GM23338 (cell line): ENCODE data around the gene NPAS3. TPM values are rescaled to one million over a fixed set of nuclear protein-coding genes. Genes with fewer than 3 reads are reported as not detected.

Experiments used
- ATAC-seq: fragments of 200-7000 bp; cut with Tn5 transposase; 3 replicates; pipeline ENCODE4 v1.9.1; 2020
- DNase-seq: peaks from one replicate; pipeline ENCODE4 v3.0.0-alpha.2; 2015; ENCODE audit warnings: low spot score
- H2AFZ ChIP-seq: fragments of 200-600 bp; sonication (generic); 2 replicates; pipeline ENCODE4 v1.8.0; 2016; ENCODE audit warnings: antibody characterized with exemption, mild to moderate bottlenecking, moderate library complexity
- H3F3A ChIP-seq: fragments of 200-600 bp; sonication (generic); replicated peaks from 2 replicates; pipeline ENCODE4 v1.8.0; 2017; ENCODE audit warnings: antibody characterized with exemption, mixed run types, low read depth
- H3K27ac ChIP-seq: fragments of 200-600 bp; sonication (generic); 2 replicates; pipeline ENCODE4 v1.6.1; 2016; ENCODE audit warnings: low read depth
- H3K27me3 ChIP-seq: fragments of 200-600 bp; sonication (generic); 2 replicates; pipeline ENCODE4 v1.8.0; 2016; ENCODE audit warnings: mild to moderate bottlenecking, mixed run types, moderate library complexity; ENCODE audit not compliant: insufficient read depth
- H3K36me3 ChIP-seq: fragments of 200-600 bp; sonication (generic); 2 replicates; pipeline ENCODE4 v1.8.0; 2016; ENCODE audit warnings: mild to moderate bottlenecking; ENCODE audit not compliant: insufficient read depth
- H3K4me1 ChIP-seq: fragments of 200-600 bp; sonication (generic); 2 replicates; pipeline ENCODE4 v1.8.0; 2016; ENCODE audit warnings: mild to moderate bottlenecking, moderate library complexity; ENCODE audit not compliant: insufficient read depth
- H3K4me2 ChIP-seq: fragments of 200-600 bp; sonication (generic); 2 replicates; pipeline ENCODE4 v1.7.1; 2017; ENCODE audit warnings: mixed run types
- H3K4me3 ChIP-seq: fragments of 200-600 bp; sonication (generic); 2 replicates; pipeline ENCODE4 v1.6.1; 2016; ENCODE audit warnings: mixed run types
- H3K79me2 ChIP-seq: fragments of 200-600 bp; sonication (generic); replicated peaks from 2 replicates; pipeline ENCODE4 v1.8.0; 2017; ENCODE audit warnings: mild to moderate bottlenecking; ENCODE audit not compliant: insufficient read depth
- H3K9me2 ChIP-seq: fragments of 200-600 bp; sonication (generic); 2 replicates; pipeline ENCODE4 v1.8.0; 2017; ENCODE audit not compliant: insufficient read depth
- H4K20me1 ChIP-seq: fragments of 200-600 bp; sonication (generic); replicated peaks from 2 replicates; pipeline ENCODE4 v1.8.0; 2017; ENCODE audit warnings: mild to moderate bottlenecking; ENCODE audit not compliant: insufficient read depth
- H3K27ac Mint-ChIP-seq: 2 replicates; pipeline ENCODE4 v1.8.0; 2020; ENCODE audit warnings: inconsistent platforms, mild to moderate bottlenecking, moderate library complexity, mixed read lengths
- H3K27me3 Mint-ChIP-seq: 3 replicates; pipeline ENCODE4 v1.8.0; 2022; ENCODE audit warnings: low read depth, mild to moderate bottlenecking, moderate library complexity, mixed read lengths, inconsistent platforms; ENCODE audit not compliant: insufficient read depth, poor library complexity
- H3K36me3 Mint-ChIP-seq: 3 replicates; pipeline ENCODE4 v1.8.0; 2021; ENCODE audit warnings: low read depth, mild to moderate bottlenecking, inconsistent platforms, moderate library complexity, mixed read lengths
- H3K4me1 Mint-ChIP-seq: 3 replicates; pipeline ENCODE4 v1.8.0; 2020; ENCODE audit warnings: mild to moderate bottlenecking, inconsistent platforms, mixed read lengths
- H3K4me3 Mint-ChIP-seq: 3 replicates; pipeline ENCODE4 v1.8.0; 2021; ENCODE audit warnings: moderate library complexity, mild to moderate bottlenecking, inconsistent platforms, mixed read lengths
- H3K9me3 Mint-ChIP-seq: 3 replicates; pipeline ENCODE4 v1.8.0; 2020; ENCODE audit warnings: moderate library complexity, mild to moderate bottlenecking, inconsistent platforms, mixed read lengths
- CREB1 ChIP-seq: fragments of 250-450 bp; sonication (Bioruptor Pico); IDR thresholded peaks from 2 replicates; pipeline ENCODE4 v1.5.0; 2020; ENCODE audit warnings: low read depth, mild to moderate bottlenecking, moderate library complexity
- EZH2phosphoT487 ChIP-seq: fragments of 200-600 bp; sonication (generic); IDR thresholded peaks from one replicate; pipeline ENCODE4 v1.8.1; 2018; ENCODE audit warnings: antibody characterized with exemption; ENCODE audit not compliant: unreplicated experiment
- JUNB ChIP-seq: IDR thresholded peaks from one replicate; pipeline ENCODE4 v1.6.1; 2016; ENCODE audit warnings: antibody characterized with exemption; ENCODE audit not compliant: unreplicated experiment
- POLR2AphosphoS5 ChIP-seq: IDR thresholded peaks from 2 replicates; pipeline ENCODE4 v1.6.1; 2016; ENCODE audit warnings: antibody characterized with exemption, low read depth
- STAT1 ChIP-seq: IDR thresholded peaks from one replicate; pipeline ENCODE4 v1.6.1; 2016; ENCODE audit warnings: antibody characterized with exemption; ENCODE audit not compliant: unreplicated experiment
- ZNF114 ChIP-seq: fragments of 250-450 bp; sonication (Bioruptor Pico); IDR thresholded peaks from 2 replicates; pipeline ENCODE4 v1.5.0; 2020; ENCODE audit warnings: mild to moderate bottlenecking, moderate library complexity
- ZNF462 ChIP-seq: fragments of 250-450 bp; sonication (Bioruptor Pico); IDR thresholded peaks from 2 replicates; pipeline ENCODE4 v1.5.0; 2020; ENCODE audit warnings: mild to moderate bottlenecking, moderate library complexity
- polyA plus RNA-seq: library from polyadenylated mRNA; unstranded; fragments of >200 nt; fragmentation: Nextera tagmentation; extraction: Ambion mirVana; gene quantifications from 2 replicates; pipeline ENCODE4 v1.2.1, GENCODE V29; 2016
- total RNA-seq: library from RNA; depleted of rRNA; stranded (reverse); fragments of >200 nt; shearing (Covaris generic); gene quantifications from 2 replicates; pipeline ENCODE4 v1.2.3, GENCODE V29; 2014

Gene NPAS3
- total and polyA plus RNA-seq, 2 experiments from 2014 or later = 0.17 to 0.19 TPM

GRCh38 chr14:33589334-33589733 lies 650.7 kb downstream of the NPAS3 start (continued):
- no peak for TF ChIP-seq ZNF462
- no peak for TF ChIP-seq JUNB
- no peak for TF ChIP-seq POLR2AphosphoS5
- no peak for TF ChIP-seq EZH2phosphoT487

DNA sequence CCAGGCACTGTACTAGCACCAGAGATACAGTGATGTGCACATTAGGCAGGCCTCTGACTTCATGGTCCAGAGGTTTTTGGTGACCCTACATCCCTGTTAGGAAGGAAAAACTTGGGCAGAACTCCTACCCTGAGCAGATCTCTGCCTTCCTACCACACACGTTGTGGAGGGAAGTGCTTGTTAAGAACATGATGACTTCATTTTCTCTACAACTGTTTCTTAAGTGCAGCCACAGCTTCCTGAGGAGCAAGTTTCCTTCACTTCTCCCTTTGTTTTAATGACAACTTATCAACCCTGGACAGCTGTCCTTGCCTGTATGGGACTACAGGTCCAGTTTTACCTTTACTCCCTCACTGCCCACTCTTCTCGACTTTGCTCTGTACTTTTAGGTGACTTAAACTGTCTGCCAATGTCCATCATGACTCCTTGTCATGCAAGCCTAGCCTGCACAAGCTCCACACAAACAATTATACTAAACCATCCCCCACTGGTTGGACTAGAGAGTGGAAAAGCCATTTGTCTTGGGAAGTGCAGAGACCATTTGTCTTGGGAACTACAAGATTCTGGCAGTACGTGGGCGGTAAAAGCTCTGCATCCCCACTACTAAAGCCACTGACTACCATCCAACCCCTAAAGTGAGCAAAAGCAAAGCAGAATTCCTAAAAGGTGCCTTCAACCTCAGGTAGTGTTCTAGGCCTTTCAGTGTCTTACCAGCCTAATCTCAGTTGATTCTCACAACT lies 652.4 kb downstream of the NPAS3 start:
- H3K9me2 ChIP-seq = peaks cover 19% of the 10 kb centered on the region
- H3F3A ChIP-seq = no peaks in the 10 kb centered on the region
- DNase-seq (no peak), ATAC-seq (no peak)
- H3K4me2 ChIP-seq = no peak overlapping the region
- H3K27ac ChIP-seq = no peak overlapping the region
- no peaks in the 10 kb centered on the region for H3K79me2 ChIP-seq
- H3K4me3 ChIP-seq = no peak overlapping the region
- H3K36me3 ChIP-seq = no peaks in the 10 kb centered on the region
- peaks cover 10% of the 10 kb centered on the region; the same call in 2 of the 3 replicates for H3K4me1 Mint-ChIP-seq
- no peaks in the 10 kb centered on the region for H4K20me1 ChIP-seq
- no peak overlapping the region for H3K4me3 Mint-ChIP-seq
- no peaks in the 10 kb centered on the region for H3K36me3 Mint-ChIP-seq
- TF ChIP-seq JUNB (no peak), EZH2phosphoT487 (no peak), POLR2AphosphoS5 (no peak), STAT1 (no peak), CREB1 (CRISPR knock-in tag) (no peak), ZNF114 (CRISPR knock-in tag) (no peak), ZNF462 (no peak)
- peak overlapping the region; percentile 28; the same call in 1 of the 2 replicates for H2AFZ ChIP-seq
- H3K27me3 Mint-ChIP-seq = no peaks in the 10 kb centered on the region
- H3K27me3 ChIP-seq = no peaks in the 10 kb centered on the region
- H3K9me3 Mint-ChIP-seq = no peaks in the 10 kb centered on the region
- no peaks in the 10 kb centered on the region; the same call in 1 of the 2 replicates for H3K4me1 ChIP-seq
- H3K27ac Mint-ChIP-seq = no peak overlapping the region
